SU-DHL-6 (cell line): ENCODE data around the gene ASB15.

Experiments used
- EZH2phosphoT487 ChIP-seq: fragments of 200-600 bp; sonication (generic), shearing (Covaris generic); conservative IDR thresholded peaks from 2 replicates; pipeline ENCODE4 v1.6.1; 2018; ENCODE audit warnings: mild to moderate bottlenecking, antibody characterized with exemption, low read length, moderate library complexity, mixed read lengths
- TF ChIP-seq, protein P1 (sequence below): fragments of 200-600 bp; sonication (generic); IDR thresholded peaks from one replicate; pipeline ENCODE4 v1.5.1; 2017; ENCODE audit warnings: antibody characterized with exemption, mild to moderate bottlenecking, low read length, moderate library complexity; ENCODE audit not compliant: insufficient read depth, poor library complexity, severe bottlenecking

GRCh38 chr7:123627851-123628250 is 26.2 kb downstream of the ASB15 start:
- TF ChIP-seq, protein P1, sequence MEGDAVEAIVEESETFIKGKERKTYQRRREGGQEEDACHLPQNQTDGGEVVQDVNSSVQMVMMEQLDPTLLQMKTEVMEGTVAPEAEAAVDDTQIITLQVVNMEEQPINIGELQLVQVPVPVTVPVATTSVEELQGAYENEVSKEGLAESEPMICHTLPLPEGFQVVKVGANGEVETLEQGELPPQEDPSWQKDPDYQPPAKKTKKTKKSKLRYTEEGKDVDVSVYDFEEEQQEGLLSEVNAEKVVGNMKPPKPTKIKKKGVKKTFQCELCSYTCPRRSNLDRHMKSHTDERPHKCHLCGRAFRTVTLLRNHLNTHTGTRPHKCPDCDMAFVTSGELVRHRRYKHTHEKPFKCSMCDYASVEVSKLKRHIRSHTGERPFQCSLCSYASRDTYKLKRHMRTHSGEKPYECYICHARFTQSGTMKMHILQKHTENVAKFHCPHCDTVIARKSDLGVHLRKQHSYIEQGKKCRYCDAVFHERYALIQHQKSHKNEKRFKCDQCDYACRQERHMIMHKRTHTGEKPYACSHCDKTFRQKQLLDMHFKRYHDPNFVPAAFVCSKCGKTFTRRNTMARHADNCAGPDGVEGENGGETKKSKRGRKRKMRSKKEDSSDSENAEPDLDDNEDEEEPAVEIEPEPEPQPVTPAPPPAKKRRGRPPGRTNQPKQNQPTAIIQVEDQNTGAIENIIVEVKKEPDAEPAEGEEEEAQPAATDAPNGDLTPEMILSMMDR, result no peak
- TF ChIP-seq EZH2phosphoT487, result no peak
